HG03095 (cell line): ENCODE measurements around the gene CACNG4.
A peak's percentile ranks its signal among the peaks of the same experiment; 100 is the strongest.

Source experiments
- ATAC-seq: cut with Tn5 transposase; IDR thresholded peaks from one replicate; pipeline ENCODE4 v1.9.1; 2021; ENCODE audit warnings: moderate library complexity; ENCODE audit not compliant: unreplicated experiment

CACNG4 gene

DNA sequence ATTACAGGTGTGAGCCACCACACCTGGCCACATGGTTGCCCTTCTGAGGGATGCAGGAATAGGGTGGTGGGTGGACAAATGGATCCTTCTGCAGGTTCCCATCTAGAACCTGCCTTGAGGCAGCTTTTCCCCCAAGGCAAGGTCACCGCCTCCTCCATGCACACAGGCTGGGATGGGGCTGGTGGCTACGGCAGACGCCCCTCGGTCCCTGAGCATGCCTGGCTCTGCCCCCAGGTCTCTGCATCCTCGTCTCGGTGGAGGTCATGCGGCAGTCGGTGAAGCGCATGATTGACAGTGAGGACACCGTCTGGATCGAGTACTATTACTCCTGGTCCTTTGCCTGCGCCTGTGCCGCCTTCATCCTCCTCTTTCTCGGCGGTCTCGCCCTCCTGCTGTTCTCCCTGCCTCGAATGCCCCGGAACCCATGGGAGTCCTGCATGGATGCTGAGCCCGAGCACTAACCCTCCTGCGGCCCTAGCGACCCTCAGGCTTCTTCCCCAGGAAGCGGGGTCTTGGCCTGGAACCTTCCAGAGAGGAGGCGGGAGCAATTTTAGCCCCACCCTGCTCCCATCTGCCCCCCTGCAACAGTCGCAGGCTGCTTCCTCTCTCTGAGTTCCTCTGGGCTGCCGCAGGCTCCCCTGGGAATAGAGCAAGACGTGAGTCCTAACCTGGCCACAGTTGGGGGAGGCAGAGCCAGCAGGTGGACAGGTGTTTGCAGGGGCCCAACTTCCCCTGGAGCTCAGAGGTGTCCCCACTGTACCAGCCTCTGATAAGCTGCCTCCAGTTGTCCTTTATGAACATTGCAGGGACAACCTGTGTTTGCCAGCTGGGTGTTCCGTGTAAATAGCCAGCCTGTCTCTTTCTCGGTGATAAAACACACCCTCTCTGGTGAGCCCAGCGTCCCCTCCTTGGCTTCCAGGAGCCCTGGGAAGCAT, 91.6 kb downstream of the CACNG4 start:
- no peak for ATAC-seq

GRCh38 chr17:67056746-67057490, 92.4 kb downstream of the CACNG4 start:
- no peak for ATAC-seq

DNA sequence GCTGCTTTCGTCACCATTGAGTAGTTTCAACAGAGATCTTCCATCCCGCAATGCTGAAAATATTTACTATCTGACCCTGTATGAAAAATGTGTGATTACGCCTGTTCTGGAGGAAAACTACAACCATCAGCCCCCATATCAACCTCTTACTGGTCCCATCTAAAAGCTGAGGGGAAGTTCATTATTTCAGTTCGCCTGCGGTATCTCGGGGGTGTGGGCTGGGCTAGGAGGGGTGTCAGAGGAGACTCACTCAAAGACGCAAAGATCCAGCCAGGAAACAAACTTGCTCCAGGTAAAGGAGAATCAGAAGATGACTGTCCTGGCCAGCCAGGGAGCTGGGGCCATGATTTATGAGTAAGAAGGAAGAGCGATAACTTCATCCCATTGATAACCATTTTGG, 93.5 kb downstream of the CACNG4 start:
- no peak for ATAC-seq

DNA sequence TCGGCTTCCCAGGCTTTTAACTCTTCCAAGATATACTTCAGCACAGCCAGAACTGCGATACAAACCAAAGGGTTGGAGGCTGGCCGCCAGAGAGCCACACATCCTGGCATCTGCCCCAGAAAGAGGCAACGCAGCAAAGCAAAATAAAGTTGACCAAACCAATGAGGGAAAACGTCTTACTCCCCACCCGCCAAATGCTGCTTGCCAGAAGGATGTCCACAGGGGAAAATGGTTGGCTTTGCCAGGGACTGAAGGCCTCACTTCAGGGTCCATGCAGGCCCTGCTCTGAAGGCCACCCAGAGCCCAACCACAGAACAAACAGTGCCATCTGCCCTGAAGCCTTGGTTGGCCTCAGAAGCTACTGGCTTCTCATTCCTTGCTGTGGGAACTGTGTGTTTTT, 94.9 kb downstream of the CACNG4 start:
- no peak for ATAC-seq

DNA sequence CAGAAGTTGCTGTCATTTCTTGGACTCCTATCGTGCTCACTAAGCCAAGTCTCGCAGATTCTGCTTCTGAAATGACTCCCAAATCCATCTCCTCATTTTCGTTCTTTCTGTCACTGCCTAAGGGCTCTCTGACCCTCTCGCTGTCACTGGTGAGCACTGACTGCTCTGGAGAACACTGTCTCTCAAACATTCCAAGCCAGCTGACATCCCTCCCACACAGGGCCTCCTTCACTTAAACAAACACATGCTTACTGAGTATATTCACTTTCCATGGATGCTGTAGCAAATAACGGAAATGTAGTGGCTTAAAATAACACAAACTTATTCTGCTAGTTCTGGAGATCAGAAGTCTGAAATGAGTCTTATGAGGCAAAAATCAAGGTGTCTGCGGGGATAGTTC, 98.6 kb downstream of the CACNG4 start:
- no peak for ATAC-seq

DNA sequence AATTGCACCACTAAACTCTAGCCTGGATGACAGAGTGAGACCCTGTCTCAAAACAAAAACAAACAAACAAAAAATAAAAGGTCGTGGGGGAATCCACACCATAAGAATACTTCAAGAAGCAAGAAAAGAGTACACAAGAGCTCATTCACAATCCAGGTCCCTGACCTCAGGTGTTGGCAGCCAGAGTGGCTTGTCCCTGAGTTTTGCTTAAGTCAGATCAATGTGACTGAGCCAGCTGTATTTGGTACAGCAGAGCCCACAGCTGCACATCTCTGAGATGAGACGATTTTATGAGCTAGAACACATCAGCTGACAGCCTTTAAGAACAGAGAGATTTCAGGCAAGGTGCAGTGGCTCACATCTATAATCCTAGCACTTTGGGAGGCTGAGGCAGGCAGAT, 102.2 kb downstream of the CACNG4 start:
- no peak for ATAC-seq

DNA sequence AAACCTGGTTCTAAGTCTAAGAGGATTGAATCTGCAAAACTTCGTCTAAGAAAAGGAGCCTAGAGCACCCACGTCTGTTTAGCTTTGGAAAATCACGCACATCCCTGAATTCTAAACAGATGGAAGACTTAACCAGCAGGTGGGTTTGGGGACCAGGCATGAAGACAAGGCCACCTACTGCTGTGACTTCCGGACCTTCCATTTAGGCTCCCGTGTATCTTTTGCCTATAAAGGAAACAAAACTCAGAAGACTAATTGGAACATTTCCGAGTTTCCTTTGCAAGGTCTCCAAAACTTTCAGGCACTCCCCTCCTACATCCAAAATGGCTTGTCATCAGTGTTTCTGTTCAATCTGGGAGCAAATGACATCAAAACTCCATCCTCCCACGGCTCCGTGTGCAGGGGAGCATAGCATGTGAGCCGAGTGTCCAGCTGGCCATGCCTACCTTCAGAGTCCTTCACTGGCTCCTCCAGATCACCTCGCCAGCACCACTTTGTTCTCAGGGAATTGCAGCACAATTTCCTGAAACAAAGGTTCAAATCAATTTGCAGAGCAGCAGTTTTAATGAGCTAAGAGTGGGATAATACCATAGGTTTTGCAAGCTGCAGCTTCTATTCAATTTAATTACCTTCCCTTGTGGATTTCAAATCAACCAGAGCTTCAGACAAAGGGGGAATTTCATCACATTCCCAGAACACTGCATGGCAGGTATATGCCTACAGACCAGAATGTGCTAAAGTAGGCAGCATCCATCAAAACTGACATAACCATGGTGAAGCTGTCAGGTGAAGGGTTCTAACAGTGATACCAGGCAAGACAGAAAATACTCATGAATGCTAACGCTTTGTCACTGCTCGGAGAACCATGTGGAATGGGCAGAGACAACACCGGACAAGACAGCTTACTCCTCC, 103.3 kb downstream of the CACNG4 start:
- no peak for ATAC-seq

GRCh38 chr17:67068999-67069398, 104.5 kb downstream of the CACNG4 start:
- ATAC-seq = no peak

DNA sequence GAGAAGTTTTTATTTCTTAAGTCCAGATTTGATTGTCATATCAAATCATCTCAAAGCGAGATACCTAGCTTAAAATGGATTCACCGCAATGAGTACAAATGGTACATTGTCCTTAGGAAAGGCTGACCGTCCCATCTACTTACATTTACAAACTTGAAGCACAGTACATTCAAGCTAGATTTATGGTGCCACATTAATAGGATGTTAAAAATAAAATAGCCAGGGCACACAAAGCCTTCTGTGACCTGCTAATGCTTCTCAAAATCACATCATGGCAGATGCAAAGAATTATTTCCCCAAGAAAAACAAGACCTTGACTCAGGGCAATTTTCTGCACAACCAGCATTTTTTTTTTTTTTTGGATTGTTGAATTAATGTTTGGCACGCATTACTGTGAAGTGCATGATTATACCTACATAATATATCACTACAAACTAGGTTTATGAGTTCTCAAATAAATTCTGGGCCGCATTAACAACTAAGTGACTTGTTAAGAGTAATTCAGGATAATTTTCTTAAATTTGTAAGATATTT, 105.2 kb downstream of the CACNG4 start:
- ATAC-seq = no peak

DNA sequence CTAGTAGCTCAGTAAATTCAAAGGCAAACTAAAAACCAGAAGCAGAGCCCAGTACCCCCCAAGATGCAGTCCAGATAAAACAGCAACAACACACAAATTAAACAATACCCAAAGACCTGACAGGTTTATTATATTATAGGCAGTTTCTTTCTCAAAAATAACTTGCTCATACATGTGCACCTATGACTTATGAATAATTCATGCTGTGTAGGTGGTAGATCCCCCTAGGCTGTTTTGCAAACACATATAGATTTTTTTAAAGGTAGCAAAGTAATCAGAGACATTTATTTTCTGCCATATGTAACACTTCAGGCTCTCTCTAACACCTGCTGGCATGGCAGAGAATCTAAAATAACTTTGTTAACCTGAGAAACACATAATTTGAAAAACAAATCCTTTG, 107.1 kb downstream of the CACNG4 start:
- no peak for ATAC-seq

- no peak for ATAC-seq
These were observed 108.4 kb downstream of the CACNG4 start for GRCh38 chr17:67072885-67073284.

GRCh38 chr17:67074781-67075180, 110.3 kb downstream of the CACNG4 start:
- no peak for ATAC-seq

DNA sequence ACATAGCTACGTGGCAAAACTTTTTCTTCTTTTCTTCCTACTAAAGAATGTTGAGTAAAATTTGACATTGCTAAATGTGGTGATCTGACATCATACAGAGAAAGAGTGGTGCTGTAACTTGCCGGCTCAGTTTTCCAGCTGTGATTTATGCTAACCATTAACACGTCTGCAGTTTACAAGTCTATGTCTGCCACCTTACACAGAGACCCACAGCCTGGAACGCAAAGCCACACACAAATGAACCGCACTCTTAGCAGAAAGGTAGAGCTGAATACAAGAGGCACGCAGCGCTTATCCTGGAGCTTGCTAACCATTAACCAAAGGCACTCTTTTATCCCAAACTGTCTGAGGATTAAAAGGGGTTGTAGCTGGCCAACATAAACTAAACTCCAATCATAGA, 111.8 kb downstream of the CACNG4 start:
- no peak for ATAC-seq

GRCh38 chr17:67078292-67078691, 113.8 kb downstream of the CACNG4 start:
- no peak for ATAC-seq

GRCh38 chr17:67079491-67079890, 115.0 kb downstream of the CACNG4 start:
- ATAC-seq = no peak

DNA sequence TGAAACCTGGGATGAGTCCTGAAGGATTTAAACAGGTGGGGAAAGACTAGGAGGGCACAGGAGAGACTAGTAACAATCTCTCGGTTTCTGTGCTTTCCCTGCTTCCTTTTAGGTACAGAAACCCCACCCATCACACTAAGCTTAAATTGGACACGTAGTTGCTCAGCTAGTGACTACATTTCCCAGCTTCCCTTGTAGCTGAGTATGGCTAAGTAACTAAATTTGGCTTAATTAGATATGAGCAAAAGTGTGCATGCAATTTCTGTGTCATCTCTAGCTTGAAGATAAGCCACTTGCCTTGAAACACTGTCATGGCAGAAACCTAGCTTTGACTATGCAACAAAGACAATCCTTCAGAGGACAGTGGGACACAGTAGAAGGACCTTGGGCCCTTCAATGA, 116.3 kb downstream of the CACNG4 start:
- ATAC-seq = no peak

- peak; percentile 76 for ATAC-seq
These were observed 117.6 kb downstream of the CACNG4 start for GRCh38 chr17:67082107-67082506.
